WTC11 (cell line): Measurements from ENCODE around the gene CEBPG. TPM values are rescaled to one million over a fixed set of nuclear protein-coding genes. Genes with fewer than 3 reads are reported as not detected.
A peak's percentile ranks its signal among the peaks of the same experiment; 100 is the strongest.

Experiments
- ATAC-seq: fragments of 200-7000 bp; cut with Tn5 transposase; 2 replicates; pipeline ENCODE4 v1.10.0; 2021; ENCODE audit warnings: mild to moderate bottlenecking, moderate library complexity
- CTCF ChIA-PET: fragments of 300-600 bp; sonication (Branson Sonifier 250); formaldehyde crosslinking; loops from one replicate; lab custom pipeline; 2021; ENCODE audit warnings: antibody characterized with exemption; lab: Charles Lee
- POLR2A ChIA-PET: fragments of 350-600 bp; sonication (Branson Sonifier 250); formaldehyde crosslinking; loops from one replicate; lab custom pipeline; 2021; ENCODE audit warnings: antibody characterized with exemption; lab: Charles Lee
- DNase-seq: peaks from one replicate; pipeline ENCODE4 v3.0.0; 2021; ENCODE audit warnings: low spot score
- H3K27ac Mint-ChIP-seq: 2 replicates; pipeline ENCODE4 v1.8.0; 2021; ENCODE audit warnings: mixed read lengths
- H3K27me3 Mint-ChIP-seq: 2 replicates; pipeline ENCODE4 v1.8.0; 2021; ENCODE audit warnings: low read depth, mild to moderate bottlenecking, moderate library complexity, mixed read lengths
- H3K36me3 Mint-ChIP-seq: 2 replicates; pipeline ENCODE4 v1.8.0; 2021; ENCODE audit warnings: mixed read lengths
- H3K4me1 Mint-ChIP-seq: 2 replicates; pipeline ENCODE4 v1.8.0; 2022; ENCODE audit warnings: mixed read lengths
- H3K4me3 Mint-ChIP-seq: 2 replicates; pipeline ENCODE4 v1.8.0; 2021; ENCODE audit warnings: mild to moderate bottlenecking, moderate library complexity, mixed read lengths
- H3K9me3 Mint-ChIP-seq: 2 replicates; pipeline ENCODE4 v1.8.0; 2021; ENCODE audit warnings: mixed read lengths
- ARID4B ChIP-seq: sonication (generic); formaldehyde crosslinking; IDR thresholded peaks from 2 replicates; pipeline ENCODE4 v1.8.0; 2023; ENCODE audit warnings: missing genetic modification reagents, mild to moderate bottlenecking, borderline replicate concordance
- CBFB ChIP-seq: sonication (generic); formaldehyde crosslinking; IDR thresholded peaks from 2 replicates; pipeline ENCODE4 v1.8.1; 2022; ENCODE audit warnings: mild to moderate bottlenecking, low read depth, missing genetic modification reagents
- CTCF ChIP-seq: fragments of 200-600 bp; IDR thresholded peaks from 2 replicates; pipeline ENCODE4 v1.8.0; 2022; ENCODE audit warnings: antibody characterized with exemption
- FOXP4 ChIP-seq: sonication (generic); formaldehyde crosslinking; IDR thresholded peaks from 2 replicates; pipeline ENCODE4 v1.8.0; 2022; ENCODE audit warnings: mild to moderate bottlenecking, missing genetic modification reagents
- NFE2L1 ChIP-seq: sonication (generic); formaldehyde crosslinking; IDR thresholded peaks from 2 replicates; pipeline ENCODE4 v1.8.1; 2023; ENCODE audit warnings: missing genetic modification reagents
- NR3C1 ChIP-seq: sonication (generic); formaldehyde crosslinking; conservative IDR thresholded peaks from 2 replicates; pipeline ENCODE4 v1.8.1; 2023; ENCODE audit warnings: low read depth, mild to moderate bottlenecking, missing genetic modification reagents
- PRRX2 ChIP-seq: fragments of 250-450 bp; sonication (Bioruptor Pico); IDR thresholded peaks from 2 replicates; pipeline ENCODE4 v1.8.0; 2021; ENCODE audit warnings: mild to moderate bottlenecking
- RORB ChIP-seq: fragments of 250-450 bp; sonication (Bioruptor Pico); IDR thresholded peaks from 2 replicates; pipeline ENCODE4 v1.9.0; 2021; ENCODE audit warnings: mild to moderate bottlenecking
- SOX15 ChIP-seq: fragments of 250-450 bp; sonication (Bioruptor Pico); IDR thresholded peaks from 2 replicates; pipeline ENCODE4 v1.9.0; 2021; ENCODE audit warnings: mild to moderate bottlenecking
- TEAD1 ChIP-seq: sonication (generic); formaldehyde crosslinking; IDR thresholded peaks from 2 replicates; pipeline ENCODE4 v1.8.0; 2022; ENCODE audit warnings: mild to moderate bottlenecking, missing genetic modification reagents
- ZMAT4 ChIP-seq: fragments of 250-450 bp; sonication (Bioruptor Pico); IDR thresholded peaks from 2 replicates; pipeline ENCODE4 v1.9.0; 2021; ENCODE audit warnings: mild to moderate bottlenecking
- ZNF219 ChIP-seq: sonication (generic); formaldehyde crosslinking; IDR thresholded peaks from 2 replicates; pipeline ENCODE4 v1.8.0; 2023; ENCODE audit warnings: missing genetic modification reagents, mild to moderate bottlenecking, borderline replicate concordance
- ZNF416 ChIP-seq: fragments of 250-450 bp; sonication (Bioruptor Pico); IDR thresholded peaks from 2 replicates; pipeline ENCODE4 v1.9.0; 2021; ENCODE audit warnings: mild to moderate bottlenecking, inconsistent platforms
- ZNF671 ChIP-seq: fragments of 250-450 bp; sonication (Bioruptor Pico); IDR thresholded peaks from 2 replicates; pipeline ENCODE4 v1.8.0; 2021; ENCODE audit warnings: mild to moderate bottlenecking
- total RNA-seq: library from RNA; stranded (reverse); gene quantifications from 3 replicates; pipeline ENCODE4 v1.2.3, GENCODE V29; 2021
- TF ChIP-seq, protein P1 (sequence below): sonication (generic); formaldehyde crosslinking; conservative IDR thresholded peaks from 2 replicates; pipeline ENCODE4 v1.8.1; 2023; ENCODE audit warnings: mild to moderate bottlenecking, low read depth, missing genetic modification reagents, moderate library complexity
- TF ChIP-seq, protein P2 (sequence below): sonication (generic); formaldehyde crosslinking; IDR thresholded peaks from 2 replicates; pipeline ENCODE4 v1.8.1; 2023; ENCODE audit warnings: mild to moderate bottlenecking, missing genetic modification reagents

The CEBPG gene
- total RNA-seq, 1 experiment from 2014 or later, result 33.1 TPM

DNA sequence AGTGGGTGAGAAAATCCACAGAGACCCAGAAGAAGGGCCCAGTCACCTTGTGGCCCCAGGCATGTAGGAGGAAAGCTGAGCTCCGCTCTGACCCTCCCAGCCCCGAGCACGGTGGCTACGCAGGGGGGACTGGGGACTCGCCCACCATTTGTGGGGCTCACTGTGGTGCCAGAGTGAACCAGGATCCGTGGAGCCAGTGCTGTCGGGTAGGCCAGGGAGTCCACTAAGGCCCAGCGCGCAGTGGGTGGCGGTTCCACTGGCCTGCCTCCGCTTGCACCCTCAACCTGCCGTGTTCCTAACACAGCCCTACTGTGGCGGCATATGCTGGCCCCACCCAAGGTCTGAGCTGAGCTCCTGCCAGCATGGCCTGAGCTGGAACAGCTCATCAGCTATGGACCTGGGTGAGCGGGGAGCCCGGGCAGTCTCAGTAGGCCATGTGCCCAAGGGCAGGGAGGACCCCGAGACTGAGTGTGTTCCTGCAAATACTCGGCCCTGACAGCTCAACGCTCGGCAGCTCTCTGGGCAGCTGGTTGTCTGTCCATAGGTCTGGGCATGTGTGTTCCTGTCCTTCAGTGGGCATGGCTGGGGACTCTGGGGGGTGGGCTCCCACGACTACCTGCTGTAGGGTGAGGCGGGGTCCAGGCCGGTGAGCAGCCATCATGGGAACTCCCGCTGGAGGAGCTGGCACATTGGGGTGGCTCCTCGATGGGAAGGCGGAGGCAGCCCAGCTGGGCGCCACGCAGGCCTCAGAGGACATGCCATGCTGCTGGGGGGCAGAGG, 36.6 kb downstream of the CEBPG start (continued):
- TF ChIP-seq ZNF671 (CRISPR knock-in tag), result no peak

DNA sequence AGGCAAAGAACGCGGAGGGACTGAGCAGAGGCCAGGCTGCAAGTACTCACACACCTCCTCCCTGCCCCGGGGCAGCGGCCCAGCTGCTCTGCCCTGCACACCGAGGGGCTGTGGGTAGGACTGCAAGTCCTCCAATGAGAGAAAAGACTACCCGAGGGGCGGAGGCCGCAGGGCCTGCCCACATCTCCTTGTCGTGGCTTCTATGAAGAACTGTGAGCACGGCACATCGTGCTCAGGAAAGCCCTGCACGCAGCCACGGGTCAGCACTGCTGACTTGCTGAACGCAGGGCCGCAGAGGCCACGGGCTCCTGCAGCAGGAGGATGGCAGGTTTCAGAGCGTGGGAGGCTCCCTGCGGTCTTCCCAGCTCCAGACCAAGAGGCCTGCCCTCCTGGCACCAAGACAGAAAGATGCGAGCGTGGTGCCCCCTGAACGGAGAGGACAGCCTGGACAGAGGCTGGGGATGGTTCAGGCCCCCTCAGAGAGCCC, 37.4 kb downstream of the CEBPG start:
- CTCF ChIA-PET, result no interaction called here
- TF ChIP-seq TEAD1 (no peak), SOX15 (CRISPR knock-in tag) (no peak), CBFB (CRISPR knock-in tag) (no peak), ZNF219 (CRISPR knock-in tag) (no peak), ZNF416 (CRISPR knock-in tag) (no peak), CTCF (no peak), PRRX2 (no peak), RORB (CRISPR knock-in tag) (no peak), NR3C1 (no peak)
- TF ChIP-seq, protein P1, sequence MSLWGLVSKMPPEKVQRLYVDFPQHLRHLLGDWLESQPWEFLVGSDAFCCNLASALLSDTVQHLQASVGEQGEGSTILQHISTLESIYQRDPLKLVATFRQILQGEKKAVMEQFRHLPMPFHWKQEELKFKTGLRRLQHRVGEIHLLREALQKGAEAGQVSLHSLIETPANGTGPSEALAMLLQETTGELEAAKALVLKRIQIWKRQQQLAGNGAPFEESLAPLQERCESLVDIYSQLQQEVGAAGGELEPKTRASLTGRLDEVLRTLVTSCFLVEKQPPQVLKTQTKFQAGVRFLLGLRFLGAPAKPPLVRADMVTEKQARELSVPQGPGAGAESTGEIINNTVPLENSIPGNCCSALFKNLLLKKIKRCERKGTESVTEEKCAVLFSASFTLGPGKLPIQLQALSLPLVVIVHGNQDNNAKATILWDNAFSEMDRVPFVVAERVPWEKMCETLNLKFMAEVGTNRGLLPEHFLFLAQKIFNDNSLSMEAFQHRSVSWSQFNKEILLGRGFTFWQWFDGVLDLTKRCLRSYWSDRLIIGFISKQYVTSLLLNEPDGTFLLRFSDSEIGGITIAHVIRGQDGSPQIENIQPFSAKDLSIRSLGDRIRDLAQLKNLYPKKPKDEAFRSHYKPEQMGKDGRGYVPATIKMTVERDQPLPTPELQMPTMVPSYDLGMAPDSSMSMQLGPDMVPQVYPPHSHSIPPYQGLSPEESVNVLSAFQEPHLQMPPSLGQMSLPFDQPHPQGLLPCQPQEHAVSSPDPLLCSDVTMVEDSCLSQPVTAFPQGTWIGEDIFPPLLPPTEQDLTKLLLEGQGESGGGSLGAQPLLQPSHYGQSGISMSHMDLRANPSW (CRISPR knock-in tag), result no peak
- no peak for ATAC-seq
- no peaks in the 10 kb centered on the region for H3K9me3 Mint-ChIP-seq
- no peak for DNase-seq
- no peaks in the 10 kb centered on the region for H3K27me3 Mint-ChIP-seq
- H3K36me3 Mint-ChIP-seq, result no peaks in the 10 kb centered on the region
- POLR2A ChIA-PET, result no interaction called here
- no peak overlapping the region for H3K4me3 Mint-ChIP-seq
- H3K4me1 Mint-ChIP-seq, result peaks cover 4% of the 10 kb centered on the region; the same call in 1 of the 2 replicates
- peak overlapping the region; percentile 32; the same call in 1 of the 2 replicates for H3K27ac Mint-ChIP-seq

GRCh38 chr19:33411621-33412180, 38.2 kb downstream of the CEBPG start:
- POLR2A ChIA-PET, result no interaction called here
- DNase-seq, result no peak
- H3K27ac Mint-ChIP-seq, result no peak overlapping the region
- CTCF ChIA-PET, result interaction anchor here (1.4 kb wide), 1 partner anchor 17 kb away, joined by 3 read pairs; no protein-coding TSS in a partner anchor
- no peaks in the 10 kb centered on the region for H3K27me3 Mint-ChIP-seq
- H3K9me3 Mint-ChIP-seq, result no peaks in the 10 kb centered on the region
- H3K4me1 Mint-ChIP-seq, result peaks cover 3% of the 10 kb centered on the region
- H3K4me3 Mint-ChIP-seq, result no peak overlapping the region
- ATAC-seq, result no peak
- no peaks in the 10 kb centered on the region for H3K36me3 Mint-ChIP-seq
- TF ChIP-seq FOXP4 (CRISPR knock-in tag) (no peak), ZMAT4 (no peak), NR3C1 (no peak), ARID4B (CRISPR knock-in tag) (no peak), CTCF (no peak), NFE2L1 (CRISPR knock-in tag) (no peak)
- TF ChIP-seq, protein P2, sequence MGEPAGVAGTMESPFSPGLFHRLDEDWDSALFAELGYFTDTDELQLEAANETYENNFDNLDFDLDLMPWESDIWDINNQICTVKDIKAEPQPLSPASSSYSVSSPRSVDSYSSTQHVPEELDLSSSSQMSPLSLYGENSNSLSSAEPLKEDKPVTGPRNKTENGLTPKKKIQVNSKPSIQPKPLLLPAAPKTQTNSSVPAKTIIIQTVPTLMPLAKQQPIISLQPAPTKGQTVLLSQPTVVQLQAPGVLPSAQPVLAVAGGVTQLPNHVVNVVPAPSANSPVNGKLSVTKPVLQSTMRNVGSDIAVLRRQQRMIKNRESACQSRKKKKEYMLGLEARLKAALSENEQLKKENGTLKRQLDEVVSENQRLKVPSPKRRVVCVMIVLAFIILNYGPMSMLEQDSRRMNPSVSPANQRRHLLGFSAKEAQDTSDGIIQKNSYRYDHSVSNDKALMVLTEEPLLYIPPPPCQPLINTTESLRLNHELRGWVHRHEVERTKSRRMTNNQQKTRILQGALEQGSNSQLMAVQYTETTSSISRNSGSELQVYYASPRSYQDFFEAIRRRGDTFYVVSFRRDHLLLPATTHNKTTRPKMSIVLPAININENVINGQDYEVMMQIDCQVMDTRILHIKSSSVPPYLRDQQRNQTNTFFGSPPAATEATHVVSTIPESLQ (CRISPR knock-in tag), result no peak
